SK-N-SH treated with all-trans-retinoic acid at 6 μM for 48 hours (cell line): ENCODE data around the gene METRNL.

Source experiments
- ARNTL ChIP-seq: fragments of 450-650 bp; formaldehyde crosslinking; IDR thresholded peaks from 2 replicates; pipeline ENCODE4 v1.5.0; 2020; ENCODE audit warnings: low read depth, mild to moderate bottlenecking, moderate library complexity, borderline replicate concordance
- ESRRG ChIP-seq: fragments of 250-450 bp; sonication (Bioruptor Pico); IDR thresholded peaks from 2 replicates; pipeline ENCODE4 v1.6.1; 2021; ENCODE audit warnings: mild to moderate bottlenecking
- GLIS3 ChIP-seq: fragments of 250-450 bp; sonication (Bioruptor Pico); IDR thresholded peaks from 2 replicates; pipeline ENCODE4 v1.5.0; 2020; ENCODE audit warnings: mild to moderate bottlenecking, moderate library complexity
- ISL1 ChIP-seq: fragments of 250-450 bp; sonication (Bioruptor Pico); IDR thresholded peaks from 2 replicates; pipeline ENCODE4 v2.1.2; 2022; ENCODE audit warnings: mild to moderate bottlenecking, moderate library complexity
- PPARA ChIP-seq: fragments of 250-450 bp; sonication (Bioruptor Pico); IDR thresholded peaks from 2 replicates; pipeline ENCODE4 v1.5.0; 2020; ENCODE audit warnings: mild to moderate bottlenecking, borderline replicate concordance
- RARB ChIP-seq: fragments of 250-450 bp; sonication (Bioruptor Pico); IDR thresholded peaks from 2 replicates; pipeline ENCODE4 v1.8.0; 2021; ENCODE audit warnings: mild to moderate bottlenecking, moderate library complexity
- ZC3H10 ChIP-seq: fragments of 250-450 bp; sonication (Bioruptor Pico); IDR thresholded peaks from 2 replicates; pipeline ENCODE4 v1.5.1; 2021; ENCODE audit warnings: mild to moderate bottlenecking, moderate library complexity
- ZNF565 ChIP-seq: fragments of 450-650 bp; formaldehyde crosslinking; conservative IDR thresholded peaks from 2 replicates; pipeline ENCODE4 v1.5.0; 2020; ENCODE audit warnings: low read depth, mild to moderate bottlenecking, moderate library complexity
- ZNF70 ChIP-seq: fragments of 450-650 bp; formaldehyde crosslinking; IDR thresholded peaks from 2 replicates; pipeline ENCODE4 v1.5.0; 2020; ENCODE audit warnings: mild to moderate bottlenecking, moderate library complexity
- TF ChIP-seq, protein P1 (sequence below): fragments of 250-450 bp; sonication (Bioruptor Pico); IDR thresholded peaks from 2 replicates; pipeline ENCODE4 v1.8.0; 2020; ENCODE audit warnings: mild to moderate bottlenecking, moderate library complexity, borderline replicate concordance
- TF ChIP-seq, protein P2 (sequence below): fragments of 250-450 bp; sonication (Bioruptor Pico); IDR thresholded peaks from 2 replicates; pipeline ENCODE4 v1.5.1; 2020; ENCODE audit warnings: low read depth, mild to moderate bottlenecking, moderate library complexity
- TF ChIP-seq, protein P3 (sequence below): fragments of 250-450 bp; sonication (Bioruptor Pico); IDR thresholded peaks from 2 replicates; pipeline ENCODE4 v1.5.1; 2021; ENCODE audit warnings: mild to moderate bottlenecking, moderate library complexity

DNA sequence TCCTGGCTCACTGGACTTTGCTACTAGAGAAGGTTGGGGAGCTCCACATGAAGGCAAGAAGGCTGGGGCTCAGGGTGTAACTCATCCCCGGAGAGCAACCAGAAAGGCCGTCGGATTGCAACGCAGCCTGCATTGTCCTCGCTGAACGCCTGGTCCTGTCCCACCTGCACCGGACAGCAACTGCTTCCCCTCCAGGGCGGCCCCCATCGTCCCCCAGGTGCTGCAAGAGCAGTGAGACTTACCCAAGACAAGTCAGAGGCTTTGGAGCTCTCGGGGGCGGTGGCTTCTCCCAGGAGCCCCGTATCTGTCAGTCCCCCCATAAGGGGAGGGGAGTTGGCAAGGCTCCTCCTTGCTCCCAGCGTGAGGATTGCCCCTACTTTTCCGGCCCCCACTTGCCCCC lies 18.4 kb downstream of the METRNL start:
- no peak for TF ChIP-seq ARNTL (CRISPR knock-in tag)
- TF ChIP-seq, protein P1, sequence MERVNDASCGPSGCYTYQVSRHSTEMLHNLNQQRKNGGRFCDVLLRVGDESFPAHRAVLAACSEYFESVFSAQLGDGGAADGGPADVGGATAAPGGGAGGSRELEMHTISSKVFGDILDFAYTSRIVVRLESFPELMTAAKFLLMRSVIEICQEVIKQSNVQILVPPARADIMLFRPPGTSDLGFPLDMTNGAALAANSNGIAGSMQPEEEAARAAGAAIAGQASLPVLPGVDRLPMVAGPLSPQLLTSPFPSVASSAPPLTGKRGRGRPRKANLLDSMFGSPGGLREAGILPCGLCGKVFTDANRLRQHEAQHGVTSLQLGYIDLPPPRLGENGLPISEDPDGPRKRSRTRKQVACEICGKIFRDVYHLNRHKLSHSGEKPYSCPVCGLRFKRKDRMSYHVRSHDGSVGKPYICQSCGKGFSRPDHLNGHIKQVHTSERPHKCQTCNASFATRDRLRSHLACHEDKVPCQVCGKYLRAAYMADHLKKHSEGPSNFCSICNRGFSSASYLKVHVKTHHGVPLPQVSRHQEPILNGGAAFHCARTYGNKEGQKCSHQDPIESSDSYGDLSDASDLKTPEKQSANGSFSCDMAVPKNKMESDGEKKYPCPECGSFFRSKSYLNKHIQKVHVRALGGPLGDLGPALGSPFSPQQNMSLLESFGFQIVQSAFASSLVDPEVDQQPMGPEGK (CRISPR knock-in tag), result no peak
- no peak for TF ChIP-seq GLIS3 (CRISPR knock-in tag)
- TF ChIP-seq ZNF70 (CRISPR knock-in tag), result no peak
- TF ChIP-seq PPARA, result no peak
- TF ChIP-seq, protein P2, sequence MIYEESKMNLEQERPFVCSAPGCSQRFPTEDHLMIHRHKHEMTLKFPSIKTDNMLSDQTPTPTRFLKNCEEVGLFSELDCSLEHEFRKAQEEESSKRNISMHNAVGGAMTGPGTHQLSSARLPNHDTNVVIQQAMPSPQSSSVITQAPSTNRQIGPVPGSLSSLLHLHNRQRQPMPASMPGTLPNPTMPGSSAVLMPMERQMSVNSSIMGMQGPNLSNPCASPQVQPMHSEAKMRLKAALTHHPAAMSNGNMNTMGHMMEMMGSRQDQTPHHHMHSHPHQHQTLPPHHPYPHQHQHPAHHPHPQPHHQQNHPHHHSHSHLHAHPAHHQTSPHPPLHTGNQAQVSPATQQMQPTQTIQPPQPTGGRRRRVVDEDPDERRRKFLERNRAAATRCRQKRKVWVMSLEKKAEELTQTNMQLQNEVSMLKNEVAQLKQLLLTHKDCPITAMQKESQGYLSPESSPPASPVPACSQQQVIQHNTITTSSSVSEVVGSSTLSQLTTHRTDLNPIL (CRISPR knock-in tag), result no peak
- no peak for TF ChIP-seq ZNF565 (CRISPR knock-in tag)
- TF ChIP-seq ZC3H10 (CRISPR knock-in tag), result no peak
- TF ChIP-seq ESRRG (CRISPR knock-in tag), result no peak
- TF ChIP-seq RARB (CRISPR knock-in tag), result no peak
- TF ChIP-seq, protein P3, sequence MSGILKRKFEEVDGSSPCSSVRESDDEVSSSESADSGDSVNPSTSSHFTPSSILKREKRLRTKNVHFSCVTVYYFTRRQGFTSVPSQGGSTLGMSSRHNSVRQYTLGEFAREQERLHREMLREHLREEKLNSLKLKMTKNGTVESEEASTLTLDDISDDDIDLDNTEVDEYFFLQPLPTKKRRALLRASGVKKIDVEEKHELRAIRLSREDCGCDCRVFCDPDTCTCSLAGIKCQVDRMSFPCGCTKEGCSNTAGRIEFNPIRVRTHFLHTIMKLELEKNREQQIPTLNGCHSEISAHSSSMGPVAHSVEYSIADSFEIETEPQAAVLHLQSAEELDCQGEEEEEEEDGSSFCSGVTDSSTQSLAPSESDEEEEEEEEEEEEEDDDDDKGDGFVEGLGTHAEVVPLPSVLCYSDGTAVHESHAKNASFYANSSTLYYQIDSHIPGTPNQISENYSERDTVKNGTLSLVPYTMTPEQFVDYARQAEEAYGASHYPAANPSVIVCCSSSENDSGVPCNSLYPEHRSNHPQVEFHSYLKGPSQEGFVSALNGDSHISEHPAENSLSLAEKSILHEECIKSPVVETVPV (CRISPR knock-in tag), result no peak
- no peak for TF ChIP-seq ISL1
